Esophagus squamous epithelium (tissue), 5 donors: ENCODE results near the gene TBC1D9. TPM values are rescaled to one million over a fixed set of nuclear protein-coding genes. Genes with fewer than 3 reads are reported as not detected.

ENCODE experiments used
- DNase-seq: peaks from one replicate; lab custom pipeline; 2025; lab: John Stamatoyannopoulos, UW
- H3K27ac ChIP-seq, 4 donors: fragments of 200-600 bp; sonication (generic); one replicate each; pipeline ENCODE4 v1.5.1; 2016 to 2019; ENCODE audit warnings: mild to moderate bottlenecking in 1 of 4
- H3K27me3 ChIP-seq, 4 donors: fragments of 200-600 bp; sonication (generic); 1 replicate in 3 of 4; 2 replicates in 1 of 4; pipeline versions ENCODE4 v1.5.1 to v1.6.0; 2017 to 2021; ENCODE audit warnings: antibody characterized with exemption in 1 of 4
- H3K36me3 ChIP-seq, 3 donors: fragments of 200-600 bp; sonication (generic); one replicate each; pipeline ENCODE4 v1.5.1; 2016 to 2019
- H3K4me1 ChIP-seq, 3 donors: fragments of 200-600 bp; sonication (generic); one replicate each; pipeline ENCODE4 v1.5.1; 2017 to 2019
- H3K4me3 ChIP-seq, 4 donors: fragments of 200-600 bp; sonication (generic); 1 replicate in 3 of 4; 2 replicates in 1 of 4; pipeline ENCODE4 v1.5.1; 2016 to 2019; ENCODE audit warnings: mild to moderate bottlenecking in 2 of 4, moderate library complexity in 1 of 4
- H3K9me3 ChIP-seq, 3 donors: fragments of 200-600 bp; sonication (generic); one replicate each; pipeline ENCODE4 v1.5.1; 2016 to 2019
- POLR2A ChIP-seq, 4 donors: fragments of 450-650 bp; IDR thresholded peaks; one replicate each; pipeline ENCODE4 v1.6.1; 2017; ENCODE audit warnings: antibody characterized with exemption in 4 of 4, mild to moderate bottlenecking in 4 of 4, moderate library complexity in 3 of 4
- WGBS, 2 donors: methylation state at CpG; one replicate each; pipeline ENCODE4 v1.1.5; 2018; 5-methylcytosine and 5-hydroxymethylcytosine counted together
- intact Hi-C: fragments of 100-400 bp; cut with DNase I; formaldehyde crosslinking; loops from one replicate; pipeline ENCODE4 v1.15.0; 2022
- total RNA-seq, 4 donors: library from RNA; depleted of rRNA; stranded (reverse); fragments of >200 nt; gene quantifications; one replicate each; pipeline ENCODE4 v1.1.0, GENCODE V29; 2016
- TF ChIP-seq, protein P1 (sequence below), 6 experiments: fragments of 450-650 bp in 4 of 6; fragments of 200-600 bp in 2 of 6; sonication (generic) in 2 of 6; IDR thresholded peaks; one replicate each; pipeline ENCODE4 v1.5.1; 2016 to 2019; ENCODE audit warnings: antibody characterized with exemption in 6 of 6, mild to moderate bottlenecking in 4 of 6, moderate library complexity in 4 of 6
- donor health status: DM: yes; HTN: yes; CAD: no.

TBC1D9 gene
- total RNA-seq, 4 donors from 2014 or later, result 8.6 to 21.0 (median 11.5) TPM

DNA sequence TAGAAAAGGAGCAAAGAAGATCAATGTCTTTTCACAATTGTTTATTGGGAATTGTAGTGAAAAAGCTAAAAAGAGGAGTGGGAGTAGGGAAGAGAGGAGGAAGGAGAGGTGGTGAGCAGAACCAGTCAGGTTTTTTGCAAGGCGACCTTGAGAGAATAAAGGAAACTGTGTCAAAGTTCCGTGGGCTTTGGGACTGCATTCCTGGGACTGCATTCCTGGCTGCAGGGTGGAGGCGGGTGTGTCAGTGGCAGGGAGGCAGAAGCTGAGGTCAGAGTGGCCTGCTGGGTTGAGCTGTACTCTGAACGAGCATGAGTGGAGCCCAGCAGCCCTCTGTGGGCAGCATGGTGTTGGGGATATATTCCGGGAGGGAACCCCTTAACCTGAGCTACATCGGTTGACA is 120.6 kb downstream of the TBC1D9 start:
- peak overlapping the region in 1 of 4 donors; percentile 0 for H3K27ac ChIP-seq
- intact Hi-C loops, result no loop called here
- H3K9me3 ChIP-seq, result no peaks in the 10 kb centered on the region
- TF ChIP-seq, protein P1, sequence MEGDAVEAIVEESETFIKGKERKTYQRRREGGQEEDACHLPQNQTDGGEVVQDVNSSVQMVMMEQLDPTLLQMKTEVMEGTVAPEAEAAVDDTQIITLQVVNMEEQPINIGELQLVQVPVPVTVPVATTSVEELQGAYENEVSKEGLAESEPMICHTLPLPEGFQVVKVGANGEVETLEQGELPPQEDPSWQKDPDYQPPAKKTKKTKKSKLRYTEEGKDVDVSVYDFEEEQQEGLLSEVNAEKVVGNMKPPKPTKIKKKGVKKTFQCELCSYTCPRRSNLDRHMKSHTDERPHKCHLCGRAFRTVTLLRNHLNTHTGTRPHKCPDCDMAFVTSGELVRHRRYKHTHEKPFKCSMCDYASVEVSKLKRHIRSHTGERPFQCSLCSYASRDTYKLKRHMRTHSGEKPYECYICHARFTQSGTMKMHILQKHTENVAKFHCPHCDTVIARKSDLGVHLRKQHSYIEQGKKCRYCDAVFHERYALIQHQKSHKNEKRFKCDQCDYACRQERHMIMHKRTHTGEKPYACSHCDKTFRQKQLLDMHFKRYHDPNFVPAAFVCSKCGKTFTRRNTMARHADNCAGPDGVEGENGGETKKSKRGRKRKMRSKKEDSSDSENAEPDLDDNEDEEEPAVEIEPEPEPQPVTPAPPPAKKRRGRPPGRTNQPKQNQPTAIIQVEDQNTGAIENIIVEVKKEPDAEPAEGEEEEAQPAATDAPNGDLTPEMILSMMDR (IDR thresholded peaks at IDR 0.05), result peak in 1 of 6 experiments; percentile 7
- TF ChIP-seq POLR2A (IDR thresholded peaks at IDR 0.05), result no peak
- H3K27me3 ChIP-seq, result no peaks in the 10 kb centered on the region
- H3K4me3 ChIP-seq, result no peak overlapping the region
- peaks cover 0 to 85% (median 3%) of the 10 kb centered on the region in 3 donors for H3K36me3 ChIP-seq
- no peak for DNase-seq
- 62 to 71% methylated on average over 6 of the region's 6 CpGs for WGBS, 2 donors
- H3K4me1 ChIP-seq, result peaks cover 0 to 12% (median 0%) of the 10 kb centered on the region in 3 donors

DNA sequence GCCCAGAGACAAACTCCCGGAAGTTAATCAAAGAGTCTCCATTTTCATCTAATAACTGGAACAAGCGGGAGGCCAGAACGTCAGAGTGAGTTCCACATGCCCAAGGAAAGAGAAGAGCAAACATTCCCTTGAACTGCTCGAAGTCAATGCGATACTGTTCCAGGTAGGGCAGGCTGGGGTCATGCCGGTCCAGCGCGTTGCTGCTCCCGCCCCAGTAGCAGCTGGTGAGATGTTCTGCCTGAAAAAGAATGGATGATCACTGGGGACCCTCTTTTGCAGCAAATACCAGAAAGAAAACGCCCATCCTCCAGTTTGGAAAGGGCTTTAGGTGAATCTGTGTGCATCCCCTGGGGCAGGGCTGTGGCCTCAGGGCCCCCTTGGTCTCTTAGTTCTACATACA is 122.2 kb downstream of the TBC1D9 start:
- 90 to 98% methylated on average over 9 to 10 of the region's 10 CpGs for WGBS, 2 donors
- H3K36me3 ChIP-seq, result peaks cover 0 to 71% (median 3%) of the 10 kb centered on the region in 3 donors
- DNase-seq, result no peak
- no peak overlapping the region for H3K4me3 ChIP-seq
- TF ChIP-seq, protein P1 (IDR thresholded peaks at IDR 0.05), result no peak
- no peak for TF ChIP-seq POLR2A (IDR thresholded peaks at IDR 0.05)
- H3K27me3 ChIP-seq, result no peaks in the 10 kb centered on the region
- H3K9me3 ChIP-seq, result no peaks in the 10 kb centered on the region
- intact Hi-C loops, result no loop called here
- H3K27ac ChIP-seq, result no peak overlapping the region
- H3K4me1 ChIP-seq, result peaks cover 0 to 12% (median 0%) of the 10 kb centered on the region in 3 donors

DNA sequence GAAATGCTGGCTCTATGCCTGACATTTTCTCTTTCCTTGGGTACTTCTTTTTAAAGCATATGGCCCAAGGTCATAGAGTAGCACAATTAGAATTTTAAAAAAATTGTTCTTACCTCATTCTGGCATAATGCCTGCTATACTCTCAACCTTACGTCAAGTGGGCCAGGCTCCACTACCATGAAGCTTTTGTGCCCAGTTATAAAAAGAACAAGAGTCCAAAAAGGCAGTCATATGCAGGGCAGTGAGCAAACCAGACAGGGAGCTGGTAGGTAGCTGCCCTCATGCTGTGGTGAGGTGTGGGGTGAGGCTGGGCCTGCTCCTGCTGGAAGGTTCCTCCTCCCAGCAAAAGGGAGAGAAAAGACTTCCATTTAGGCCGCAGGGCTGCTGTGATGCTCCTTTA is 123.1 kb downstream of the TBC1D9 start:
- intact Hi-C loops, result no loop called here

DNA sequence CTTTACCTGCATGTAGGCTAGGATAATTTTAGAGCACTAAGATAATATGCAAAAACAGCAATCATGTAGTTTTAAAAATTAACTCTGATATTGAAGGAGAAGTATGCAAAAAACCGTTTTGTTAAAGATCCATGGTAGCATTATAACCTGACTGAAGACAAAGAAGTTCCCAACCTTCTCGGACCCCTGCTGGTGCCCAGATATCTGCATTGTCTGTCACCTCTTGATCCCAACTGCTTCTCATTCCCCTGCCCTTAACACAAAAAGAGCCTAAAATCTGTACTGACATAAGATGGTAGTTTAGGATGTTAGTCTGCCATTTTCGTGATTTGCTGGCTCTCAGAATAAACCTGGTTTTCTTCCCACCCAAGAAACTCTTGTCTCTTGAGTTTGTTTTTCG is 125.9 kb downstream of the TBC1D9 start:
- no peak overlapping the region for H3K27ac ChIP-seq
- H3K4me3 ChIP-seq, result no peak overlapping the region
- intact Hi-C loops, result no loop called here
- no peak for DNase-seq
- H3K27me3 ChIP-seq, result no peaks in the 10 kb centered on the region
- TF ChIP-seq POLR2A (IDR thresholded peaks at IDR 0.05), result no peak
- TF ChIP-seq, protein P1 (IDR thresholded peaks at IDR 0.05), result no peak
- H3K9me3 ChIP-seq, result no peaks in the 10 kb centered on the region
- 69 to 79% methylated on average over 4 of the region's 4 CpGs for WGBS, 2 donors
- peaks cover 0 to 1% (median 0%) of the 10 kb centered on the region in 3 donors for H3K4me1 ChIP-seq
- H3K36me3 ChIP-seq, result peaks cover 0 to 71% (median 3%) of the 10 kb centered on the region in 3 donors

More for the DNA sequence above, 123.1 kb downstream of the TBC1D9 start:
- Histone ChIP-seq H3K27ac (no peak overlapping the region), H3K9me3 (no peaks in the 10 kb centered on the region), H3K4me1 (peaks cover 0 to 12% (median 0%) of the 10 kb centered on the region in 3 donors), H3K27me3 (no peaks in the 10 kb centered on the region), H3K36me3 (peaks cover 0 to 66% (median 3%) of the 10 kb centered on the region in 3 donors), H3K4me3 (no peak overlapping the region)
- TF ChIP-seq, protein P1 (IDR thresholded peaks at IDR 0.05), result no peak
- no peak for TF ChIP-seq POLR2A (IDR thresholded peaks at IDR 0.05)
- DNase-seq, result no peak
- 80 to 89% methylated on average over 2 of the region's 2 CpGs for WGBS, 2 donors

DNA sequence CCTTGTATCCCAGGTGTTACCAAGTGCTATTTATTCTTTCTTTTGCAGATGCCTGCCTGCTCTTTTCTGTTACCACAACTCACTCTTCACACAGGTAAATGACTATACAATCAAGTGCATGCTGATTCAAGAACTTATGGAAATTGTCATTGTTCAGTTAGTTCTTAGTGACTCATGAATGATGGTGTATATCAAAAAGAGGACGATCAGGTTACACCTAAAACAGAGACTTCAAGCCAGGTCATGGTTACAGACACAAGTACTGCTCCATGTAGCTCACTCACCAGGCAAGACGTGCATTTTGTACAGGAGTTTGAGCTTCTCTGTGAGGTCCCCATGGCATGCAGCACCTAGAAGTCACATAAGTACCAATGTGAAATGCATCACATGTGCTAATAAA is 128.2 kb downstream of the TBC1D9 start:
- H3K4me1 ChIP-seq, result no peaks in the 10 kb centered on the region
- intact Hi-C loops, result no loop called here
- WGBS, 2 donors, result 33 to 76% methylated on average over 2 of the region's 2 CpGs
- H3K27me3 ChIP-seq, result no peaks in the 10 kb centered on the region
- peaks cover 0 to 73% (median 0%) of the 10 kb centered on the region in 3 donors for H3K36me3 ChIP-seq
- H3K4me3 ChIP-seq, result no peak overlapping the region
- no peak for TF ChIP-seq POLR2A (IDR thresholded peaks at IDR 0.05)
- TF ChIP-seq, protein P1 (IDR thresholded peaks at IDR 0.05), result no peak
- DNase-seq, result no peak
- peak overlapping the region in 1 of 4 donors; percentile 22 for H3K27ac ChIP-seq
- H3K9me3 ChIP-seq, result no peaks in the 10 kb centered on the region
